Body of pancreas (tissue), 4 donors: ENCODE data around the gene TOM1.

Source experiments
- CTCF ChIP-seq, 7 experiments: fragments of 450-650 bp in 4 of 7; fragments of 200-600 bp in 3 of 7; sonication (generic) in 3 of 7; IDR thresholded peaks; one replicate each; pipeline ENCODE4 v1.5.1; 2016 to 2019; ENCODE audit warnings: antibody characterized with exemption in 7 of 7
- POLR2A ChIP-seq, 3 donors: fragments of 450-650 bp; IDR thresholded peaks; one replicate each; pipeline ENCODE4 v1.6.1; 2016; ENCODE audit warnings: antibody characterized with exemption in 3 of 3, mild to moderate bottlenecking in 2 of 3

GRCh38 chr22:35350539-35351503, 51.1 kb downstream of the TOM1 start:
- TF ChIP-seq CTCF (IDR thresholded peaks at IDR 0.05), result peak; percentile 89 to 98 (median 96)
- TF ChIP-seq POLR2A (IDR thresholded peaks at IDR 0.05), result peak in 1 of 3 donors; percentile 29
